SU-DHL-6 (cell line): ENCODE results near the gene ASL.
"Not testable (repeated sequence)": the region's sequence is repeated elsewhere in the genome, so short reads cannot be mapped to it uniquely, and the experiment has no call there.

Source experiments
- EZH2phosphoT487 ChIP-seq: fragments of 200-600 bp; sonication (generic), shearing (Covaris generic); conservative IDR thresholded peaks from 2 replicates; pipeline ENCODE4 v1.6.1; 2018; ENCODE audit warnings: mild to moderate bottlenecking, antibody characterized with exemption, low read length, moderate library complexity, mixed read lengths
- TF ChIP-seq, protein P1 (sequence below): fragments of 200-600 bp; sonication (generic); IDR thresholded peaks from one replicate; pipeline ENCODE4 v1.5.1; 2017; ENCODE audit warnings: antibody characterized with exemption, mild to moderate bottlenecking, low read length, moderate library complexity; ENCODE audit not compliant: insufficient read depth, poor library complexity, severe bottlenecking

GRCh38 chr7:66124569-66124861, 48.9 kb downstream of the ASL start:
- TF ChIP-seq, protein P1, sequence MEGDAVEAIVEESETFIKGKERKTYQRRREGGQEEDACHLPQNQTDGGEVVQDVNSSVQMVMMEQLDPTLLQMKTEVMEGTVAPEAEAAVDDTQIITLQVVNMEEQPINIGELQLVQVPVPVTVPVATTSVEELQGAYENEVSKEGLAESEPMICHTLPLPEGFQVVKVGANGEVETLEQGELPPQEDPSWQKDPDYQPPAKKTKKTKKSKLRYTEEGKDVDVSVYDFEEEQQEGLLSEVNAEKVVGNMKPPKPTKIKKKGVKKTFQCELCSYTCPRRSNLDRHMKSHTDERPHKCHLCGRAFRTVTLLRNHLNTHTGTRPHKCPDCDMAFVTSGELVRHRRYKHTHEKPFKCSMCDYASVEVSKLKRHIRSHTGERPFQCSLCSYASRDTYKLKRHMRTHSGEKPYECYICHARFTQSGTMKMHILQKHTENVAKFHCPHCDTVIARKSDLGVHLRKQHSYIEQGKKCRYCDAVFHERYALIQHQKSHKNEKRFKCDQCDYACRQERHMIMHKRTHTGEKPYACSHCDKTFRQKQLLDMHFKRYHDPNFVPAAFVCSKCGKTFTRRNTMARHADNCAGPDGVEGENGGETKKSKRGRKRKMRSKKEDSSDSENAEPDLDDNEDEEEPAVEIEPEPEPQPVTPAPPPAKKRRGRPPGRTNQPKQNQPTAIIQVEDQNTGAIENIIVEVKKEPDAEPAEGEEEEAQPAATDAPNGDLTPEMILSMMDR: not testable (repeated sequence)
- TF ChIP-seq EZH2phosphoT487: not testable (repeated sequence)
